HG03565 (cell line): ENCODE results near the gene EXOC4.

ENCODE experiments used
- ATAC-seq: cut with Tn5 transposase; IDR thresholded peaks from one replicate; pipeline ENCODE4 v1.9.1; 2021; ENCODE audit warnings: mild to moderate bottlenecking, moderate library complexity; ENCODE audit not compliant: unreplicated experiment

Gene EXOC4

GRCh38 chr7:133846203-133846945 is 593.5 kb downstream of the EXOC4 start:
- no peak for ATAC-seq

GRCh38 chr7:133850497-133851280 is 597.8 kb downstream of the EXOC4 start:
- ATAC-seq, result no peak

- no peak for ATAC-seq
These were observed 598.5 kb downstream of the EXOC4 start for GRCh38 chr7:133851411-133851810.

GRCh38 chr7:133853706-133854276 is 600.9 kb downstream of the EXOC4 start:
- no peak for ATAC-seq

- ATAC-seq, result no peak
These were observed 601.9 kb downstream of the EXOC4 start for GRCh38 chr7:133854739-133855138.

GRCh38 chr7:133857376-133858119 is 604.7 kb downstream of the EXOC4 start:
- ATAC-seq, result no peak

GRCh38 chr7:133858311-133858710 is 605.4 kb downstream of the EXOC4 start:
- ATAC-seq, result no peak

- ATAC-seq, result no peak
These were observed 606.4 kb downstream of the EXOC4 start for GRCh38 chr7:133859231-133859630.

GRCh38 chr7:133859871-133860450 is 607.1 kb downstream of the EXOC4 start:
- ATAC-seq, result no peak

GRCh38 chr7:133860628-133861335 is 607.9 kb downstream of the EXOC4 start:
- no peak for ATAC-seq

GRCh38 chr7:133861876-133862275 is 609.0 kb downstream of the EXOC4 start:
- no peak for ATAC-seq

- no peak for ATAC-seq
These were observed 610.6 kb downstream of the EXOC4 start for GRCh38 chr7:133863362-133864061.

- ATAC-seq, result no peak
These were observed 616.7 kb downstream of the EXOC4 start for GRCh38 chr7:133869556-133869955.

GRCh38 chr7:133871757-133872156 is 618.9 kb downstream of the EXOC4 start:
- ATAC-seq, result no peak

- ATAC-seq, result no peak
These were observed 620.3 kb downstream of the EXOC4 start for GRCh38 chr7:133873187-133873586.

- no peak for ATAC-seq
These were observed 620.8 kb downstream of the EXOC4 start for GRCh38 chr7:133873631-133874030.

GRCh38 chr7:133883591-133883990 is 630.7 kb downstream of the EXOC4 start:
- no peak for ATAC-seq

- no peak for ATAC-seq
These were observed 632.3 kb downstream of the EXOC4 start for GRCh38 chr7:133885213-133885612.

- no peak for ATAC-seq
These were observed 633.2 kb downstream of the EXOC4 start for GRCh38 chr7:133886086-133886485.

- ATAC-seq, result no peak
These were observed 633.9 kb downstream of the EXOC4 start for GRCh38 chr7:133886797-133887196.
